Neuronal stem cell (in vitro differentiated cells): ENCODE measurements around the gene TEX13B.
"Not testable (repeated sequence)": the region's sequence is repeated elsewhere in the genome, so short reads cannot be mapped to it uniquely, and the experiment has no call there.

ENCODE experiments used
- DNase-seq: peaks from one replicate; pipeline ENCODE4 v3.0.0-alpha.2; 2013; ENCODE audit warnings: low spot score
- H2AFZ ChIP-seq: one replicate; pipeline ENCODE4 v1.6.1; 2013; ENCODE audit warnings: mild to moderate bottlenecking, low read length, inconsistent platforms
- H2AK5ac ChIP-seq: 2 replicates; pipeline ENCODE4 v1.6.1; 2013; ENCODE audit warnings: low read depth, mild to moderate bottlenecking, inconsistent platforms, low read length, moderate library complexity, mixed read lengths
- H2BK120ac ChIP-seq: 2 replicates; pipeline ENCODE4 v1.6.1; 2013; ENCODE audit warnings: low read depth, mild to moderate bottlenecking, inconsistent platforms, low read length, moderate library complexity, mixed read lengths
- H2BK12ac ChIP-seq: one replicate; pipeline ENCODE4 v1.6.1; 2013; ENCODE audit warnings: low read length, inconsistent platforms
- H2BK15ac ChIP-seq: 2 replicates; pipeline ENCODE4 v1.6.1; 2013; ENCODE audit warnings: mild to moderate bottlenecking, low read length, inconsistent platforms, mixed read lengths
- H2BK5ac ChIP-seq: one replicate; pipeline ENCODE4 v1.6.1; 2013; ENCODE audit warnings: inconsistent platforms, mild to moderate bottlenecking, low read length, moderate library complexity
- H3K14ac ChIP-seq: one replicate; pipeline ENCODE4 v1.6.1; 2013; ENCODE audit warnings: low read length, inconsistent platforms
- H3K18ac ChIP-seq: 2 replicates; pipeline ENCODE4 v1.6.1; 2013; ENCODE audit warnings: low read length, inconsistent platforms
- H3K23ac ChIP-seq: 2 replicates; pipeline ENCODE4 v1.6.1; 2013; ENCODE audit warnings: low read depth, mild to moderate bottlenecking, mixed read lengths, low read length, inconsistent platforms; ENCODE audit not compliant: poor library complexity
- H3K27ac ChIP-seq: replicated peaks from 3 replicates; pipeline ENCODE4 v1.5.1; 2013; ENCODE audit warnings: low read length, inconsistent platforms
- H3K27me3 ChIP-seq, 3 experiments: 2 replicates each; pipeline ENCODE4 v1.6.1; 2013; ENCODE audit warnings: low read length in 3 of 3, mild to moderate bottlenecking in 2 of 3, inconsistent platforms in 1 of 3, low read depth in 1 of 3, mixed read lengths in 1 of 3, moderate library complexity in 1 of 3; ENCODE audit not compliant: control insufficient read depth in 3 of 3, insufficient read depth in 3 of 3
- H3K36me3 ChIP-seq, 2 donors: replicated peaks in 1 of 2; 2 replicates each; pipeline ENCODE4 v1.6.1; 2013; ENCODE audit warnings: low read length in 2 of 2; ENCODE audit not compliant: control insufficient read depth in 2 of 2, insufficient read depth in 2 of 2
- H3K4ac ChIP-seq: 2 replicates; pipeline ENCODE4 v1.6.1; 2013; ENCODE audit warnings: inconsistent platforms, mild to moderate bottlenecking, low read length, moderate library complexity
- H3K4me1 ChIP-seq, 2 donors: 1 replicate in 1 of 2; 2 replicates in 1 of 2; pipeline ENCODE4 v1.6.1; 2013; ENCODE audit warnings: low read length in 2 of 2, low read depth in 1 of 2; ENCODE audit not compliant: control insufficient read depth in 2 of 2, insufficient read depth in 1 of 2
- H3K4me2 ChIP-seq: one replicate; pipeline ENCODE4 v1.6.1; 2013; ENCODE audit warnings: mild to moderate bottlenecking, low read length, inconsistent platforms; ENCODE audit not compliant: insufficient read depth, poor library complexity, severe bottlenecking
- H3K4me3 ChIP-seq, 2 donors: 2 replicates each; pipeline ENCODE4 v1.5.1; 2013; ENCODE audit warnings: low read length in 2 of 2, mild to moderate bottlenecking in 2 of 2, inconsistent platforms in 1 of 2, moderate library complexity in 1 of 2
- H3K79me1 ChIP-seq: one replicate; pipeline ENCODE4 v1.6.1; 2013; ENCODE audit warnings: low read depth, mild to moderate bottlenecking, inconsistent platforms, low read length, moderate library complexity
- H3K9ac ChIP-seq: one replicate; pipeline ENCODE4 v1.6.1; 2013; ENCODE audit warnings: mild to moderate bottlenecking, low read depth, low read length, inconsistent platforms; ENCODE audit not compliant: poor library complexity
- H3K9me3 ChIP-seq, 2 donors: replicated peaks in 1 of 2; 2 replicates each; pipeline versions ENCODE3 to v1.6.1; 2013; ENCODE audit warnings: low read length in 2 of 2, mild to moderate bottlenecking in 2 of 2, inconsistent platforms in 1 of 2, low read depth in 1 of 2, mixed read lengths in 1 of 2, moderate library complexity in 1 of 2; ENCODE audit not compliant: control insufficient read depth in 2 of 2, insufficient read depth in 1 of 2
- H4K8ac ChIP-seq: one replicate; pipeline ENCODE4 v1.6.1; 2013; ENCODE audit warnings: low read depth, mild to moderate bottlenecking, inconsistent platforms, low read length, moderate library complexity
- H4K91ac ChIP-seq: one replicate; pipeline ENCODE4 v1.6.1; 2013; ENCODE audit warnings: low read length, low read depth, mild to moderate bottlenecking, inconsistent platforms; ENCODE audit not compliant: poor library complexity
- WGBS, 2 donors: extraction: QIAGEN DNeasy Blood & Tissue Kit; methylation state at CpG; one replicate each; pipeline ENCODE4 v1.1.7; 2013; ENCODE audit warnings: missing lambda C conversion rate in 2 of 2, mixed read lengths in 1 of 2; ENCODE audit not compliant: insufficient read length in 2 of 2, insufficient replicate concordance in 1 of 2; ENCODE audit errors: extremely low coverage in 2 of 2; 5-methylcytosine and 5-hydroxymethylcytosine counted together

The TEX13B gene

DNA sequence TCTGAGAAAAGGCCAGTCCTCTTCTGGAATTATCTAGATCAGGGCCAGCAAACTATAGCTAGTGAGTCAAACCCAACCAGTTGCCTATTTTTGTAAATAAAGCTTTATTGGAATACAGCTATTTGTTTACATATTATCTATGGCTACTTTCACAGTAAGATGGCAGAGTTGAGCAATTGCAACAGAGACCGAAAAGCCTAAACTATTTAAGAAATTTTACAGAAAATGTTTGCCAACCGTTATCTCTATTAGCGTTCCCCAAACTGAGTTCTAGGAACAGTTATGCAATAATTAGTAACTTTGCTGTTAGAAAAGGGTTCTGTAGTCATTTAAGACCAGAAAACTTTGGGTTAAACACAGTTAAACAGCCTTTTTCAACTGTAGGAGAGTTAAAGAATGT is 10.5 kb downstream of the TEX13B start:
- Histone ChIP-seq H2BK5ac (no peak overlapping the region), H3K9me3 (no peaks in the 10 kb centered on the region), H3K4me1 (no peaks in the 10 kb centered on the region), H3K27me3 (peaks cover 0 to 17% (median 0%) of the 10 kb centered on the region in 3 experiments), H2BK12ac (no peak overlapping the region), H2AFZ (no peak overlapping the region), H4K91ac (no peak overlapping the region), H3K4ac (no peak overlapping the region), H3K4me3 (no peak overlapping the region), H3K23ac (no peak overlapping the region), H3K36me3 (no peaks in the 10 kb centered on the region), H2BK120ac (no peak overlapping the region), H3K4me2 (no peak overlapping the region), H3K9ac (no peak overlapping the region), H2AK5ac (no peak overlapping the region), H3K27ac (no peak overlapping the region), H2BK15ac (no peak overlapping the region), H3K18ac (no peak overlapping the region), H3K14ac (no peak overlapping the region), H4K8ac (no peak overlapping the region), H3K79me1 (no peaks in the 10 kb centered on the region)
- WGBS, 2 donors, result no CpG with 5 or more reads among the region's 3 CpGs
- DNase-seq, result no peak

DNA sequence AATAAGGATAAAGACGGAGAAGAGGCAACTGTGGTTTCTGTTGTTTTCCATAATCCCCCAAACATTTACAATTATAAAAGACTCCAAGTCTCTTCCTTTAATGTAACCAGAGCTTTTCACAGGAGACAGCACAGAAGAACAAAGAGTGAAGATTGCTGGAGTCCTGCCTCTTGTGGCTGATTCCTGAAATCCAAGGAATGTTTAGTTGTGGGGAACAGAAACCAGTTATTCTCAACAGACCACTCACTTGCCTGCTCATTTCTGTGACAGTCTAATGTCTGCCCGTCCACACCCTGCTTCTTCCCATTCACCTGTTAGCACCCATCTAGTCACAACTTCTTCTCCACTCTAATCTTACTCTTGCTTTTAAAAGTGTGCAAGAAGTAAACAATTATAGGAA is 12.1 kb downstream of the TEX13B start:
- no peak overlapping the region for H4K91ac ChIP-seq
- no peak overlapping the region for H2BK12ac ChIP-seq
- H3K4me3 ChIP-seq, result no peak overlapping the region
- H3K9me3 ChIP-seq, result no peaks in the 10 kb centered on the region
- H2AFZ ChIP-seq, result no peak overlapping the region
- no peak overlapping the region for H3K9ac ChIP-seq
- no peak overlapping the region for H2BK15ac ChIP-seq
- H3K18ac ChIP-seq, result no peak overlapping the region
- no peak overlapping the region for H3K27ac ChIP-seq
- no peak overlapping the region for H2BK120ac ChIP-seq
- no peak overlapping the region for H2BK5ac ChIP-seq
- H3K27me3 ChIP-seq, result peaks cover 0 to 10% (median 0%) of the 10 kb centered on the region in 3 experiments
- H3K36me3 ChIP-seq, result no peaks in the 10 kb centered on the region
- H2AK5ac ChIP-seq, result no peak overlapping the region
- no peaks in the 10 kb centered on the region for H3K79me1 ChIP-seq
- H4K8ac ChIP-seq, result no peak overlapping the region
- no peak overlapping the region for H3K23ac ChIP-seq
- WGBS, 2 donors, result no CpG with 5 or more reads among the region's 2 CpGs
- no peak for DNase-seq
- no peaks in the 10 kb centered on the region for H3K4me1 ChIP-seq
- H3K4ac ChIP-seq, result no peak overlapping the region
- no peak overlapping the region for H3K14ac ChIP-seq
- H3K4me2 ChIP-seq, result no peak overlapping the region

DNA sequence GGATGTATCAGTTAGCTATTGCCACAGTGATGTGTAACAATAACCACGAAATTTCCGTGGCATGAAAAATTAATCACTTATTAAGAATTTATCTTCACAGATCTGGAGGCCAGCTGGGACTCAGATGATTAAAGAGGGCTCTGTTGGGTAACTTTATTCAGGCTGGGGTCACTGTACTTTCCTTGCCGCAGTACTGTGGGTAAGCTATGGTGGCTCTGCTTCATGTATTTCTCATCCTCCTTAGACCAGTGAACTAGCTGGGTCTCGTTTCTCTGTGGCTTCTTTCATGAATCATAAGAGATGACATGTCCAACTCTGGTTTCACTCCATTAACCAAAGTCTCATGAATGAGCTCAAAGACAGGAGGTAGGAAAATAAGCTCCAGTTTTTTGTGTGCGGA is 13.5 kb downstream of the TEX13B start:
- Histone ChIP-seq H2BK12ac (no peak overlapping the region), H2BK15ac (no peak overlapping the region), H3K27ac (no peak overlapping the region), H2BK5ac (no peak overlapping the region), H3K9ac (no peak overlapping the region), H2AK5ac (no peak overlapping the region), H3K18ac (no peak overlapping the region), H3K23ac (no peak overlapping the region), H3K4ac (no peak overlapping the region), H2BK120ac (no peak overlapping the region), H3K4me2 (no peak overlapping the region), H3K27me3 (peaks cover 0 to 5% (median 0%) of the 10 kb centered on the region in 3 experiments), H3K36me3 (no peaks in the 10 kb centered on the region), H3K4me1 (no peaks in the 10 kb centered on the region), H4K91ac (no peak overlapping the region), H3K79me1 (no peaks in the 10 kb centered on the region), H3K14ac (no peak overlapping the region), H3K4me3 (no peak overlapping the region), H3K9me3 (no peaks in the 10 kb centered on the region), H2AFZ (no peak overlapping the region), H4K8ac (no peak overlapping the region)
- WGBS, 2 donors, result no CpG with 5 or more reads among the region's 5 CpGs
- no peak for DNase-seq

DNA sequence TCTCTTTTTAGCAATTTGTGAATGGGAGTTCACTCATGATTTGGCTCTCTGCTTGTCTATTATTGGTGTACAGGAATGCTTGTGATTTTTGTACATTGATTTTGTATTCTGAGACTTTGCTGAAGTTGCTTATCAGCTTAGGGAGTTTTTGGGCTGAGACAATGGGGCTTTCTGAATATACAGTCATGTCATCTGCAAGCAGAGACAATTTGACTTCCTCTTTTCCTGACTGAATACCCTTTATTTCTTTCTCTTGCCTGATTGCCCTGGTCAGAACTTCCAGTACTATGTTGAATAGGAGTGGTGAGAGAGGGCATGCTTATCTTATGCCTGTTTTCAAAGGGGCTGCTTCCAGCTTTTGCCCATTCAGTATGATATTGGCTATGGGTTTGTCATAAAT is 26.8 kb downstream of the TEX13B start:
- not testable (repeated sequence) for H3K14ac ChIP-seq, H3K9me3 ChIP-seq, DNase-seq, H3K27ac ChIP-seq, H3K18ac ChIP-seq, H3K9ac ChIP-seq, H3K4ac ChIP-seq, H2AK5ac ChIP-seq, H2BK12ac ChIP-seq, H3K27me3 ChIP-seq, H2BK120ac ChIP-seq, H3K4me1 ChIP-seq, H2BK5ac ChIP-seq, H2AFZ ChIP-seq, H3K79me1 ChIP-seq, H3K4me2 ChIP-seq, H2BK15ac ChIP-seq, H4K91ac ChIP-seq, H3K23ac ChIP-seq, H3K4me3 ChIP-seq, H3K36me3 ChIP-seq, H4K8ac ChIP-seq
